HEK293 (cell line): ENCODE measurements around the gene MSANTD1.

Source experiments
- CTCF ChIA-PET: fragments of 350-600 bp; formaldehyde crosslinking; extraction: SDS; loops from one replicate; lab custom pipeline; 2021; ENCODE audit warnings: antibody characterized with exemption; lab: Yijun Ruan, JAX
- POLR2A ChIA-PET: fragments of 300-600 bp; formaldehyde crosslinking; extraction: SDS; loops from one replicate; lab custom pipeline; 2020; ENCODE audit warnings: antibody characterized with exemption, inconsistent platforms; lab: Yijun Ruan, JAX
- H3K27ac ChIP-seq: fragments of 200-500 bp; sonication (Bioruptor generic); 2 replicates; pipeline ENCODE4 v1.5.1; 2014; ENCODE audit warnings: low read depth, low read length, control low read depth, inconsistent platforms; ENCODE audit errors: extremely low read depth
- H3K36me3 ChIP-seq, 2 experiments: fragments of 200-500 bp in 1 of 2; sonication (Bioruptor generic) in 1 of 2; 1 replicate in 1 of 2; 2 replicates in 1 of 2; pipeline ENCODE4 v1.5.1; 2014 to 2017; ENCODE audit warnings: inconsistent platforms in 2 of 2, low read length in 2 of 2; ENCODE audit not compliant: control insufficient read depth in 2 of 2, insufficient read depth in 1 of 2
- H3K4me1 ChIP-seq: fragments of 200-500 bp; sonication (Bioruptor generic); 2 replicates; pipeline ENCODE4 v1.5.1; 2014; ENCODE audit warnings: mild to moderate bottlenecking, low read length, inconsistent platforms; ENCODE audit not compliant: control insufficient read depth, insufficient read depth
- H3K4me3 ChIP-seq: 2 replicates; pipeline ENCODE4 v1.5.1; 2011; ENCODE audit warnings: low read depth, mild to moderate bottlenecking, control low read depth, low read length, moderate library complexity
- H3K9me3 ChIP-seq: fragments of 200-500 bp; sonication (Bioruptor generic); 2 replicates; pipeline ENCODE4 v1.5.1; 2014; ENCODE audit warnings: low read depth, low read length, inconsistent platforms; ENCODE audit not compliant: control insufficient read depth, insufficient read depth
- EGR2 ChIP-seq: fragments of 450-650 bp; formaldehyde crosslinking; IDR thresholded peaks from 2 replicates; pipeline ENCODE4 v1.5.1; 2016; ENCODE audit warnings: low read depth, missing biosample characterization, missing genetic modification characterization
- FEZF1 ChIP-seq: fragments of 450-650 bp; formaldehyde crosslinking; IDR thresholded peaks from 2 replicates; pipeline ENCODE4 v1.5.1; 2016; ENCODE audit warnings: missing biosample characterization, missing genetic modification characterization
- GLIS1 ChIP-seq: fragments of 450-650 bp; formaldehyde crosslinking; IDR thresholded peaks from 2 replicates; pipeline ENCODE4 v1.5.1; 2016; ENCODE audit warnings: missing biosample characterization, missing genetic modification characterization
- HIC1 ChIP-seq: fragments of 450-650 bp; formaldehyde crosslinking; IDR thresholded peaks from 2 replicates; pipeline ENCODE4 v1.5.1; 2016; ENCODE audit warnings: missing biosample characterization, missing genetic modification characterization
- OVOL3 ChIP-seq: fragments of 450-650 bp; formaldehyde crosslinking; IDR thresholded peaks from 2 replicates; pipeline ENCODE4 v1.5.1; 2016; ENCODE audit warnings: missing biosample characterization, missing genetic modification characterization
- SP7 ChIP-seq: fragments of 450-650 bp; formaldehyde crosslinking; IDR thresholded peaks from 2 replicates; pipeline ENCODE4 v1.5.1; 2016; ENCODE audit warnings: missing biosample characterization, missing genetic modification characterization
- ZBTB11 ChIP-seq: fragments of 450-650 bp; formaldehyde crosslinking; conservative IDR thresholded peaks from 2 replicates; pipeline ENCODE4 v1.5.1; 2016; ENCODE audit warnings: low read depth, missing biosample characterization, missing genetic modification characterization
- ZFP3 ChIP-seq: fragments of 450-650 bp; formaldehyde crosslinking; IDR thresholded peaks from 2 replicates; pipeline ENCODE4 v1.5.1; 2016; ENCODE audit warnings: low read depth, missing biosample characterization, missing genetic modification characterization
- ZIC2 ChIP-seq: fragments of 450-650 bp; formaldehyde crosslinking; IDR thresholded peaks from 2 replicates; pipeline ENCODE4 v1.5.1; 2016; ENCODE audit warnings: missing biosample characterization, missing genetic modification characterization
- ZNF155 ChIP-seq: fragments of 450-650 bp; formaldehyde crosslinking; IDR thresholded peaks from 2 replicates; pipeline ENCODE4 v1.5.1; 2016; ENCODE audit warnings: missing biosample characterization, missing genetic modification characterization
- ZNF398 ChIP-seq: fragments of 450-650 bp; formaldehyde crosslinking; IDR thresholded peaks from 2 replicates; pipeline ENCODE4 v1.5.1; 2017; ENCODE audit warnings: missing biosample characterization, missing genetic modification characterization
- ZNF561 ChIP-seq: fragments of 450-650 bp; IDR thresholded peaks from 2 replicates; pipeline ENCODE4 v1.5.1; 2018; ENCODE audit warnings: missing biosample characterization, missing genetic modification characterization, borderline replicate concordance
- ZNF600 ChIP-seq: fragments of 450-650 bp; formaldehyde crosslinking; IDR thresholded peaks from 2 replicates; pipeline ENCODE4 v1.5.1; 2016; ENCODE audit warnings: missing biosample characterization, missing genetic modification characterization
- ZNF610 ChIP-seq: fragments of 450-650 bp; formaldehyde crosslinking; IDR thresholded peaks from 2 replicates; pipeline ENCODE4 v1.5.1; 2016; ENCODE audit warnings: missing biosample characterization, missing genetic modification characterization, borderline replicate concordance
- ZNF624 ChIP-seq: fragments of 450-650 bp; formaldehyde crosslinking; IDR thresholded peaks from 2 replicates; pipeline ENCODE4 v1.5.1; 2017; ENCODE audit warnings: missing biosample characterization, missing genetic modification characterization
- ZSCAN16 ChIP-seq: fragments of 450-650 bp; formaldehyde crosslinking; IDR thresholded peaks from 2 replicates; pipeline ENCODE4 v1.5.1; 2016; ENCODE audit warnings: missing biosample characterization, missing genetic modification characterization

The MSANTD1 gene

GRCh38 chr4:3252831-3253641 lies 4.1 kb downstream of the MSANTD1 start:
- TF ChIP-seq ZNF155, result no peak
- TF ChIP-seq ZNF561, result no peak
- no peak for TF ChIP-seq ZNF600
- no peak for TF ChIP-seq EGR2
- no peak for TF ChIP-seq FEZF1 (tag by site-specific recombination)
- no peak for TF ChIP-seq ZBTB11 (tag by site-specific recombination)
- TF ChIP-seq HIC1 (tag by site-specific recombination), result no peak
- TF ChIP-seq ZNF398 (tag by site-specific recombination), result no peak
- no peak for TF ChIP-seq SP7
- TF ChIP-seq ZSCAN16 (tag by site-specific recombination), result no peak
- TF ChIP-seq ZNF610, result no peak
- ChIA-PET CTCF (no interaction called here), POLR2A (no interaction called here)
- Histone ChIP-seq H3K4me3 (no peak overlapping the region), H3K4me1 (no peaks in the 10 kb centered on the region), H3K9me3 (no peaks in the 10 kb centered on the region), H3K36me3 (no peaks in the 10 kb centered on the region), H3K27ac (no peak overlapping the region)

- Histone ChIP-seq H3K36me3 (no peaks in the 10 kb centered on the region), H3K27ac (no peak overlapping the region), H3K4me1 (no peaks in the 10 kb centered on the region), H3K4me3 (no peak overlapping the region), H3K9me3 (no peaks in the 10 kb centered on the region)
- TF ChIP-seq OVOL3 (no peak), ZFP3 (peak; percentile 65)
- ChIA-PET CTCF (no interaction called here), POLR2A (no interaction called here)
Observed at GRCh38 chr4:3253808-3254207, 4.8 kb downstream of the MSANTD1 start.

- CTCF ChIA-PET, result no interaction called here
- no peaks in the 10 kb centered on the region for H3K4me1 ChIP-seq
- TF ChIP-seq ZIC2 (tag by site-specific recombination) (peak; percentile 25; the same call in 1 of the 2 replicates), GLIS1 (tag by site-specific recombination) (peak; percentile 49; the same call in 1 of the 2 replicates), ZNF624 (tag by site-specific recombination) (no peak)
- POLR2A ChIA-PET, result no interaction called here
- H3K4me3 ChIP-seq, result no peak overlapping the region
- no peaks in the 10 kb centered on the region for H3K9me3 ChIP-seq
- H3K27ac ChIP-seq, result no peak overlapping the region
- H3K36me3 ChIP-seq, result no peaks in the 10 kb centered on the region
Observed at GRCh38 chr4:3254302-3255131, 5.6 kb downstream of the MSANTD1 start.
